Subcutaneous abdominal adipose tissue (tissue), 5 donors: ENCODE measurements around the gene DENND1A.
"Not testable (repeated sequence)": the region's sequence is repeated elsewhere in the genome, so short reads cannot be mapped to it uniquely, and the experiment has no call there.

ENCODE experiments used
- H3K27ac ChIP-seq: one replicate; pipeline ENCODE4 v1.7.0; 2013; ENCODE audit warnings: low read depth, mild to moderate bottlenecking, inconsistent platforms, low read length, moderate library complexity
- H3K27me3 ChIP-seq, 5 donors: one replicate each; pipeline ENCODE4 v1.7.0; 2013; ENCODE audit warnings: low read length in 5 of 5, inconsistent platforms in 1 of 5; ENCODE audit not compliant: control insufficient read depth in 5 of 5, insufficient read depth in 4 of 5
- H3K36me3 ChIP-seq, 5 donors: one replicate each; pipeline ENCODE4 v1.7.0; 2013; ENCODE audit warnings: low read length in 5 of 5; ENCODE audit not compliant: control insufficient read depth in 5 of 5, insufficient read depth in 5 of 5
- H3K4me1 ChIP-seq, 5 donors: one replicate each; pipeline ENCODE4 v1.7.0; 2013; ENCODE audit warnings: low read length in 5 of 5, mild to moderate bottlenecking in 3 of 5, moderate library complexity in 1 of 5; ENCODE audit not compliant: control insufficient read depth in 5 of 5, insufficient read depth in 5 of 5
- H3K4me3 ChIP-seq, 5 donors: one replicate each; pipeline ENCODE4 v1.7.0; 2013; ENCODE audit warnings: low read length in 5 of 5, low read depth in 1 of 5
- H3K9ac ChIP-seq, 5 donors: one replicate each; pipeline ENCODE4 v1.7.0; 2013; ENCODE audit warnings: low read length in 5 of 5, mild to moderate bottlenecking in 4 of 5, moderate library complexity in 3 of 5
- H3K9me3 ChIP-seq, 5 donors: one replicate each; pipeline ENCODE4 v1.7.0; 2013; ENCODE audit warnings: low read length in 5 of 5; ENCODE audit not compliant: control insufficient read depth in 5 of 5
- donor health status: healthy.
- donor health status: healthy.
- donor health status: healthy.
- donor health status: healthy.
- donor health status: healthy.

Gene DENND1A

DNA sequence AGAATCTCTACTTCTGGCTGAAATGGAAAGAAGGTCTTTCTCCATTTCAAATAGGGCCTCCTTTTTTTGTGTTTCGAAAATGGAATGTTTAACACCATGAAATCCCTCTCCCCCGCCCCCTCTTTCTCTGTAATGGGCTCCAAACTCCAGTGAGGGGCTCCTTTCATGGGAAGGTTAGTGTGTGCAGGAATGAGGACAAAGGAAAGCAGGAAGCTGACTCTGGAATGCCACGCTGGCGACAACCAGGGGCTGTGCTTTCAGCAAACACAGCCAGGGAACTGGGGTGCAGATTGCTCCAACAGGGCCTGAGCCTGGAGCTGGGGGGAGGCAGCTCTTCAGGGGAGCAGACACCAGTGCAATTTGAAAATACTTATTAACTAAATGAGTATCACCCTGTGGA is 491.1 kb downstream of the DENND1A start:
- Histone ChIP-seq H3K4me3 (no peak overlapping the region), H3K27me3 (no peaks in the 10 kb centered on the region), H3K36me3 (peaks cover 8 to 70% (median 48%) of the 10 kb centered on the region in 5 donors), H3K4me1 (no peaks in the 10 kb centered on the region), H3K9me3 (no peaks in the 10 kb centered on the region), H3K9ac (no peak overlapping the region), H3K27ac (no peak overlapping the region)

- Histone ChIP-seq H3K4me1 (no peaks in the 10 kb centered on the region), H3K9me3 (no peaks in the 10 kb centered on the region), H3K27me3 (no peaks in the 10 kb centered on the region), H3K27ac (no peak overlapping the region), H3K36me3 (peaks cover 8 to 68% (median 48%) of the 10 kb centered on the region in 5 donors), H3K4me3 (no peak overlapping the region), H3K9ac (no peak overlapping the region)
These were observed 491.6 kb downstream of the DENND1A start for GRCh38 chr9:123438321-123438720.

DNA sequence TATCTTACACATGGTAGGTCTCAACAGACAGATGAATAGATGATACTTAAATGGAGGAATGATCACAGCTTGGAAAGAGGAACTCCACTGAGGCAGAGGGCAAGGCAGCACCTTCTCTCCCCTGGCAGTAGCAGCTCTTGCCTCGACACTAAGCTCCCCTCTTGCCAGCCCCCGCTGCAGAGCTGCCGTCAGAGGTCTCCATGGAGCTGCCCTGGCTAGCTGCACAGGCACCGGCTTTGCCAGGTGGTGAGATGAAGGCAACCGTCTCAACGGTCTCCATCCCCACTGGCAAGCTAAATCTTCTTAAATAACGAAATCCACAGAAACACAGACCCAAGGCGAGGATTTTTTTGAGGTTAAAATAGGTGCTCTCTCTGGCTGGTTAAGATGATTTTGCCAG is 492.7 kb downstream of the DENND1A start:
- H3K9me3 ChIP-seq, result no peaks in the 10 kb centered on the region
- H3K4me3 ChIP-seq, result no peak overlapping the region
- no peak overlapping the region for H3K27ac ChIP-seq
- no peaks in the 10 kb centered on the region for H3K4me1 ChIP-seq
- peaks cover 8 to 73% (median 58%) of the 10 kb centered on the region in 5 donors for H3K36me3 ChIP-seq
- H3K9ac ChIP-seq, result no peak overlapping the region
- no peaks in the 10 kb centered on the region for H3K27me3 ChIP-seq

- no peaks in the 10 kb centered on the region for H3K4me1 ChIP-seq
- H3K27ac ChIP-seq, result no peak overlapping the region
- H3K27me3 ChIP-seq, result no peaks in the 10 kb centered on the region
- peaks cover 5 to 84% (median 63%) of the 10 kb centered on the region in 5 donors for H3K36me3 ChIP-seq
- H3K4me3 ChIP-seq, result no peak overlapping the region
- no peaks in the 10 kb centered on the region for H3K9me3 ChIP-seq
- H3K9ac ChIP-seq, result no peak overlapping the region
These were observed 494.5 kb downstream of the DENND1A start for GRCh38 chr9:123435471-123435870.

- Histone ChIP-seq H3K4me1 (no peaks in the 10 kb centered on the region), H3K4me3 (no peak overlapping the region), H3K9me3 (no peaks in the 10 kb centered on the region), H3K36me3 (peaks cover 11 to 81% (median 60%) of the 10 kb centered on the region in 5 donors), H3K27me3 (no peaks in the 10 kb centered on the region), H3K9ac (no peak overlapping the region), H3K27ac (no peak overlapping the region)
These were observed 495.2 kb downstream of the DENND1A start for GRCh38 chr9:123434619-123435240.

DNA sequence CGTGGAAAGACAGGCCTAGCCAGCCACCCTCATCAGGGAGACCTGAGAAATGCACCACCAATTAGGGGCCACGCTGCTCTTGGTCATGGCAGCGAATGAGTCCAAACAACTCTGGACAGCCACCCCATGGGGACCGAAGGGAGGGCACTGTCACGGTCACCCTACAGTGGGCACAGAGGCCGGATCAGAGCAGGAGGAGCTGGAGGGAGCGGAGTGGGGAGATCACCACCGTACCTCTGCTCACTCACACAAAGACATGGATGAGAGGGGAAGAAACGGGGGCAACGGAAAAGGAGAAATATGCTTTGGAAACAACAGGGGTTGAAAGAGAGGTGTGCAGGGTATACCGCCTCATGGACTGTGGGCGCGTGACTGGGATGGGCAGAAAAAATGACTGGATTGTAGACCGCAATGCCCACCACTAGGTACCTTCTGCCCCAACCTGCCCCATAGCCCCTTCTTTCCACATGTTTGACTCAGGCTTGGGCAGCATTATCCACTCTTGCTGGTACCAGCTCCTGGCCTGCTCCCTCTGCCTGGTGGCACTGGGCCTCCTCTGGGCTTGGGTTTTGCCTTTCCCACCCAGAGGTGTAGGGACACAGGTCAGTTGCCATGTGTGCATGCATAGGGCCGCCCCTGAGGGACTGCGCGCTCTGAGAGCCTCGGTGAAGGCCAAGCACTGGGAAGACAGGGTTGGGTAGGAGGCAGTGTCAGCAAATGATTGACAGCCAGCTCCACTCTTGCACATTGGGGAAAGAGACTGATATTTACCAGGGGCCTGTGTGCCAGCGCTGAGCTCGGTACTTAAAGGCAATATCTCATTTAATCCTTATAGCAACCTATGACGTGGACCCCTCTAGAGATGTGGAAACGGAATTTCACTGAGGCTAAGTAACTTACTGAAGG is 497.3 kb downstream of the DENND1A start:
- Histone ChIP-seq H3K9me3 (no peaks in the 10 kb centered on the region), H3K27ac (no peak overlapping the region), H3K9ac (no peak overlapping the region), H3K4me1 (no peaks in the 10 kb centered on the region), H3K27me3 (no peaks in the 10 kb centered on the region), H3K4me3 (no peak overlapping the region), H3K36me3 (peaks cover 8 to 62% (median 47%) of the 10 kb centered on the region in 5 donors)

DNA sequence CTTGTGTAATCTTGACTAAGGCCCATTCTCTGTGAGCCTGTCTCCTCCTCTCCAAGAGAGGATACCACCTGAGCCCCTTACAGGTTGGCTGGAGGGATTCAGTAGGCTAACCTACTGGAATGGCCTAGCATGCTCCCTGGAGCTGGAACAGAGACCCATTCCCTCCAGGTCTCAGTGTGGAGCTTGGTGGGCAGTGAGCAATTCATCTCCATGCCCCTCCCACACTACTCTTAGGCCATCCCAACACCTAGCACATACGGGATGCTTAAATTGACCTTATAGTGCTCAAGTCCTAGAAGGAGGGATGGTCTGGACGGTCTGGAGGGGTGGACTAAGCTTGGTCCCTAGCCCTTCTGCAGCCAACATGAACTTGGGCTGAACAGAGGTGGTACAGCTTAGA is 498.3 kb downstream of the DENND1A start:
- Histone ChIP-seq H3K4me3 (no peak overlapping the region), H3K27ac (no peak overlapping the region), H3K9ac (no peak overlapping the region), H3K9me3 (no peaks in the 10 kb centered on the region), H3K27me3 (no peaks in the 10 kb centered on the region), H3K36me3 (peaks cover 8 to 64% (median 42%) of the 10 kb centered on the region in 5 donors), H3K4me1 (no peaks in the 10 kb centered on the region)

DNA sequence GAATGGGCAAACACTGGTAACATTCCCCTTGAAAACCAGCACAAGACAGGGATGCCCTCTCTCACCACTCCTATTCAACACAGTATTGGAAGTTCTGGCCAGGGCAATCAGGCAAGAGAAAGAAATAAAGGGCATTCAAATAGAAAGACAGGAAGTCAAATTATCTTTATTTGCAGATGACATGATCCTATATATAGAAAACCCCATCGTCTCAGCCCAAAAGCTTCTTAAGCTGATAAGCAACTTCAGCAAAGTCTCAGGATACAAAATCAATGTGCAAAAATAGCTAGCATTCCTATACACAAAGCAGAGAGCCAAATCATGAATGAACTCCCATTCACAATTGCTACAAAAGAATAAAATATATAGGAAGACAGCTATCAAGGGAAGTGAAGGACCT is 501.5 kb downstream of the DENND1A start:
- H3K27ac ChIP-seq, H3K4me3 ChIP-seq, H3K4me1 ChIP-seq, H3K27me3 ChIP-seq, H3K9ac ChIP-seq, H3K9me3 ChIP-seq: not testable (repeated sequence)
- peaks cover 5 to 61% (median 28%) of the 10 kb centered on the region in 5 donors for H3K36me3 ChIP-seq

- no peak overlapping the region for H3K4me3 ChIP-seq
- H3K9me3 ChIP-seq, result no peaks in the 10 kb centered on the region
- H3K27ac ChIP-seq, result no peak overlapping the region
- no peaks in the 10 kb centered on the region for H3K27me3 ChIP-seq
- peaks cover 0 to 9% (median 0%) of the 10 kb centered on the region in 5 donors for H3K4me1 ChIP-seq
- no peak overlapping the region for H3K9ac ChIP-seq
- H3K36me3 ChIP-seq, result peaks cover 5 to 58% (median 20%) of the 10 kb centered on the region in 5 donors
These were observed 503.5 kb downstream of the DENND1A start for GRCh38 chr9:123426406-123426805.

DNA sequence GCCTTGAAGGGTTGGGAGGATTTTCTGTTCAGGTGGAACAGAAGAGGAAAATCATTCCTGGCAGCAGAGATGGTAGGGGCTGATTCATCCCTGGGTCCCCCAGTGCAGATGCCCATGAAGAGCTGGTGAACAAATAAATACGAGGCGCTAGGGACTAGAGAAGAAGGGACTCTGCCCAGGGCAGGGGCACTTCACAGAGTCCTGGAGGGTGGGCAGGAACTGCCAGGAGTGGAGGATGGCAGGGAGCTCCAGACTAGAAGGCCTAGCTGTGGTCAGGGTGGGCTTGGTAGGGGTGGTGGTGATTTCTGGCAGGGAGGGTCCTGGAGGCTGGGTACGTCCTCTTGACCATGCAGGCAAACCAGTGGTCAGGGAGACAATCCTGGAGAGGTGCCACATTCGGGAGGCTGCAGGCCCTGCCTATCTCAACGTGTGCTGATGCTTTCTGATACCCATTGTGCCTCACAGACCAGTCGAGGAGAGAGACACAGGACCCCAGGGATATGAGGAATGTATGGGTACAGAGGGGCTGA is 504.0 kb downstream of the DENND1A start:
- Histone ChIP-seq H3K9ac (no peak overlapping the region), H3K27me3 (no peaks in the 10 kb centered on the region), H3K9me3 (no peaks in the 10 kb centered on the region), H3K27ac (no peak overlapping the region), H3K4me1 (peaks cover 0 to 9% (median 0%) of the 10 kb centered on the region in 5 donors), H3K4me3 (no peak overlapping the region), H3K36me3 (peaks cover 5 to 58% (median 19%) of the 10 kb centered on the region in 5 donors)
